Right lobe of liver (tissue), 6 donors: Measurements from ENCODE around the gene BACH2. TPM values are rescaled to one million over a fixed set of nuclear protein-coding genes. Genes with fewer than 3 reads are reported as not detected.
A peak's percentile ranks its signal among the peaks of the same experiment; 100 is the strongest.

ENCODE experiments used
- ATAC-seq, 4 donors: fragments of 200-7000 bp; cut with Tn5 transposase; one replicate each; pipeline ENCODE4 v1.9.1; 2020; ENCODE audit warnings: mild to moderate bottlenecking in 4 of 4, moderate library complexity in 4 of 4
- DNase-seq, 3 donors: peaks; one replicate each; pipeline ENCODE4 v3.0.0-alpha.2; 2020
- H3K27ac ChIP-seq, 3 donors: fragments of 200-600 bp; one replicate each; pipeline ENCODE4 v1.8.0; 2022
- H3K27me3 ChIP-seq, 2 donors: fragments of 200-600 bp; one replicate each; pipeline ENCODE4 v1.8.0; 2022
- H3K36me3 ChIP-seq, 4 donors: fragments of 200-600 bp; sonication (generic) in 1 of 4; one replicate each; pipeline versions ENCODE4 v1.5.1 to v1.8.0; 2017 to 2022; ENCODE audit warnings: control low read depth in 1 of 4
- H3K4me1 ChIP-seq, 4 donors: fragments of 200-600 bp; sonication (generic) in 1 of 4; one replicate each; pipeline versions ENCODE4 v1.5.1 to v1.8.0; 2017 to 2022; ENCODE audit warnings: control low read depth in 1 of 4
- H3K4me3 ChIP-seq, 3 donors: fragments of 200-600 bp; one replicate each; pipeline ENCODE4 v1.8.0; 2022
- H3K9me3 ChIP-seq, 4 donors: fragments of 200-600 bp; sonication (generic) in 1 of 4; one replicate each; pipeline versions ENCODE4 v1.5.1 to v1.8.0; 2017 to 2022; ENCODE audit warnings: control low read depth in 1 of 4
- POLR2A ChIP-seq: fragments of 450-650 bp; IDR thresholded peaks from one replicate; pipeline ENCODE4 v1.6.1; 2017; ENCODE audit warnings: antibody characterized with exemption, mild to moderate bottlenecking
- WGBS: methylation state at CpG from one replicate; pipeline ENCODE4 v1.1.6; 2018; ENCODE audit warnings: low coverage, low lambda C conversion rate; ENCODE audit not compliant: insufficient coverage; ENCODE audit errors: missing lambda C conversion rate; 5-methylcytosine and 5-hydroxymethylcytosine counted together
- intact Hi-C, 2 donors: fragments of 100-400 bp; cut with DNase I; formaldehyde crosslinking; loops; one replicate each; pipeline versions ENCODE4 v1.11.2 to v1.14.1; 2022
- total RNA-seq, 6 experiments: library from RNA; depleted of rRNA in 2 of 6; stranded (reverse); fragments of >200 nt in 2 of 6; fragmentation: NEBNext Ultra II Directional in 3 of 6; extraction: Animal tissue kit (Norgen Biotek cat#: 25700) in 3 of 6; gene quantifications; one replicate each; pipeline versions ENCODE4 v1.1.0 to v1.2.4, GENCODE V29; 2016 to 2023
- TF ChIP-seq, protein P1 (sequence below), 4 donors: fragments of 200-600 bp in 3 of 4; fragments of 450-650 bp in 1 of 4; IDR thresholded peaks; one replicate each; pipeline versions ENCODE4 v1.5.1 to v1.8.0; 2016 to 2022; ENCODE audit warnings: antibody characterized with exemption in 4 of 4, mild to moderate bottlenecking in 2 of 4
- donor health status: DM: no; HTN: yes; CAD: no.
- donor health status: DM: no; HTN: no; CAD: no.
- donor health status: DM: no; HTN: no; CAD: no.
- donor health status: DM: no; HTN: yes; CAD: no.
- donor health status: DM: no; HTN: yes; CAD: no.

BACH2 gene
- total RNA-seq, 6 experiments from 2014 or later, result 2.6 to 12.6 (median 3.1) TPM

DNA sequence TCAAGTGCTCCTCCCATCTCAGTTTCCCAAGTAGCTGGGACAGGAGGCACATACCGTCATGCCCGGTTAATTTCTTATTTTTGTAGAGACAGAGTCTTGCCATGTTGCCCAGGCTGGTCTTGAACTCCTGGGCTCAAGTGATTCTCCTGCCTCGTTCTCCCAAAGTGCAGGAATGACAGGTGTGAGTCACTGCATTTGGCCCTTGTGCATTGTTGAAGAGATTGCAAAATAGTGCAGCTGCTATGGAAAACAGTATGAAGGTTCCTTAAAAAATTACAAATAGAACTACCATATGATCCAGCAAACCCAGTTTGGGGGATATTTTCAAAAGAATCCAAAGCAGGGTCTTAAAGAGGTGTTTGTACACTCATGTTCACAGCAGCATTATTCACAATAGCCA is 333.3 kb downstream of the BACH2 start:
- no peak for DNase-seq
- WGBS, result 86% methylated on average over 3 of the region's 3 CpGs
- no peaks in the 10 kb centered on the region for H3K9me3 ChIP-seq

DNA sequence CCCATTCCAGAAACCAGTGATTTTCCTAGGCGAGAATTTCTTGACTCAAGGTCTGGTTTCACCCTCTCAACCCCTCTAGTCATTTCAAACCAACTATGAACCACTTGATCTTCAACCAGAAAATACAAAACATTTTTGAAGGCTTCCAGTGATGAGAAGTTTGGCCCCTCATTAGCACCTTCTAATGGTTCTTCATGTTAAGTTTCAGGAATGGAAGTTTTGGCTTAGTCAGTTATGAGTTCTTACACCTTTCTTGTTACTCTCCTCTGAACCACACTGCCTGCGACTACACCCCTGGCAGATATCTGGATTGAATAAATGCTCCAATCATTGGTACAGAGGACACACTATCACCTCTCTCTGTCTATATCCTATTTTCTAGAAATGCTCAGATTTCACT is 335.2 kb downstream of the BACH2 start:
- Histone ChIP-seq H3K27ac (no peak overlapping the region), H3K4me1 (peaks cover 0 to 3% (median 2%) of the 10 kb centered on the region in 4 donors), H3K4me3 (no peak overlapping the region), H3K9me3 (no peaks in the 10 kb centered on the region), H3K27me3 (no peaks in the 10 kb centered on the region), H3K36me3 (no peaks in the 10 kb centered on the region)
- TF ChIP-seq, protein P1, sequence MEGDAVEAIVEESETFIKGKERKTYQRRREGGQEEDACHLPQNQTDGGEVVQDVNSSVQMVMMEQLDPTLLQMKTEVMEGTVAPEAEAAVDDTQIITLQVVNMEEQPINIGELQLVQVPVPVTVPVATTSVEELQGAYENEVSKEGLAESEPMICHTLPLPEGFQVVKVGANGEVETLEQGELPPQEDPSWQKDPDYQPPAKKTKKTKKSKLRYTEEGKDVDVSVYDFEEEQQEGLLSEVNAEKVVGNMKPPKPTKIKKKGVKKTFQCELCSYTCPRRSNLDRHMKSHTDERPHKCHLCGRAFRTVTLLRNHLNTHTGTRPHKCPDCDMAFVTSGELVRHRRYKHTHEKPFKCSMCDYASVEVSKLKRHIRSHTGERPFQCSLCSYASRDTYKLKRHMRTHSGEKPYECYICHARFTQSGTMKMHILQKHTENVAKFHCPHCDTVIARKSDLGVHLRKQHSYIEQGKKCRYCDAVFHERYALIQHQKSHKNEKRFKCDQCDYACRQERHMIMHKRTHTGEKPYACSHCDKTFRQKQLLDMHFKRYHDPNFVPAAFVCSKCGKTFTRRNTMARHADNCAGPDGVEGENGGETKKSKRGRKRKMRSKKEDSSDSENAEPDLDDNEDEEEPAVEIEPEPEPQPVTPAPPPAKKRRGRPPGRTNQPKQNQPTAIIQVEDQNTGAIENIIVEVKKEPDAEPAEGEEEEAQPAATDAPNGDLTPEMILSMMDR (IDR thresholded peaks at IDR 0.05), result no peak
- TF ChIP-seq POLR2A, result no peak
- 92% methylated on average over 2 of the region's 2 CpGs for WGBS
- ATAC-seq, result no peak
- no peak for DNase-seq
- intact Hi-C loops, result no loop called here

More for the DNA sequence above, 333.3 kb downstream of the BACH2 start:
- no peaks in the 10 kb centered on the region for H3K27me3 ChIP-seq
- no peaks in the 10 kb centered on the region for H3K4me1 ChIP-seq
- intact Hi-C loops, result no loop called here
- H3K27ac ChIP-seq, result no peak overlapping the region
- no peak for ATAC-seq
- TF ChIP-seq, protein P1 (IDR thresholded peaks at IDR 0.05), result no peak
- no peak for TF ChIP-seq POLR2A
- no peak overlapping the region for H3K4me3 ChIP-seq
- H3K36me3 ChIP-seq, result no peaks in the 10 kb centered on the region

GRCh38 chr6:89959883-89960282 is 336.8 kb downstream of the BACH2 start:
- H3K9me3 ChIP-seq, result no peaks in the 10 kb centered on the region
- intact Hi-C loops, result no loop called here
- TF ChIP-seq, protein P1 (IDR thresholded peaks at IDR 0.05), result no peak
- TF ChIP-seq POLR2A, result no peak
- no peaks in the 10 kb centered on the region for H3K27me3 ChIP-seq
- no peak overlapping the region for H3K27ac ChIP-seq
- ATAC-seq (no peak), DNase-seq (no peak)
- H3K4me3 ChIP-seq, result no peak overlapping the region
- WGBS, result 87% methylated on average over 3 of the region's 6 CpGs
- peaks cover 0 to 12% (median 3%) of the 10 kb centered on the region in 4 donors for H3K4me1 ChIP-seq
- H3K36me3 ChIP-seq, result no peaks in the 10 kb centered on the region

DNA sequence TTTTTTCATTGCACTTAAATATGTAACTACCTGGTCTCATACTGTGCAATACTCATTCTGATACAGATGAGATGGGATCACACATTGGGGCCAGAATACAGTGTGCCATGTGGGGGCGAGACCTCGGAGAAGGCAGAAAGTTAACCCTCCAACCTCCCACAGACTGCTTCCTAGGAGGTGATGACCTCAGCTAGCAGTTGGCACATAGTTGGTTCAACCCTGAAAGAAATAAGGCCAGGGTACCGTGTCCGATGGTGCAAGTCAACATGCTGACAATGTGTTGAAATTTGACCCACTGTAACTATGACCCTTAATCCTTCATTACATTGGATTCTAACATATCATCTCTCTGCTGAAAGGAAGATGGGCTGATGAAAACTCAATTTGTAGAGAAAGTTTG is 340.5 kb downstream of the BACH2 start:
- TF ChIP-seq POLR2A, result no peak
- TF ChIP-seq, protein P1 (IDR thresholded peaks at IDR 0.05), result no peak
- DNase-seq (peak in 1 of 3 donors; percentile 68), ATAC-seq (peak; percentile 79 to 91 (median 83))
- H3K27me3 ChIP-seq, result no peaks in the 10 kb centered on the region
- WGBS, result 21% methylated on average over 4 of the region's 4 CpGs
- no peak overlapping the region for H3K4me3 ChIP-seq
- H3K27ac ChIP-seq, result no peak overlapping the region
- intact Hi-C loops, result no loop called here
- H3K4me1 ChIP-seq, result peaks cover 0 to 12% (median 6%) of the 10 kb centered on the region in 4 donors
- H3K36me3 ChIP-seq, result no peaks in the 10 kb centered on the region
- no peaks in the 10 kb centered on the region for H3K9me3 ChIP-seq

DNA sequence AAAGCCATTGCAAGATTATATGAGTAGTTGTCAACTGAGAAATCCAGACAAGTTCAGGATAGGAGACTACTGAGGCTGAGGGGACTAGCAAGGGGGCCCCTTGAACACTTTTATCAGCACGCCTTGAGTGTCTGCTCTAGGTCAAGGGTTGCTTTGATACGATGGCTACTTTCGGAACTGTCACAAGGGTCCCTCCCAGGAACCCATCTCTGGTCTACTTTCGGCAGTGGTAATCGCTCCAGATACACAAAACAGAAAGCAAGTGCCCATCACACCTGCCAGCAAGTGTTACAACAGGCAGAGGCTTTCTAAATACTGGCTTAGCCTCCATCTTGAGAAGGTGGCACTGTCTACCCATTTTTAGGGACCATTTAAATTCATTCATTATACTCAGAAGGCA is 341.3 kb downstream of the BACH2 start:
- Histone ChIP-seq H3K36me3 (no peaks in the 10 kb centered on the region), H3K4me3 (no peak overlapping the region), H3K9me3 (no peaks in the 10 kb centered on the region), H3K27ac (no peak overlapping the region), H3K4me1 (peaks cover 0 to 12% (median 6%) of the 10 kb centered on the region in 4 donors), H3K27me3 (no peaks in the 10 kb centered on the region)
- 100% methylated on average over 1 of the region's 5 CpGs for WGBS
- TF ChIP-seq, protein P1 (IDR thresholded peaks at IDR 0.05), result no peak
- no peak for TF ChIP-seq POLR2A
- DNase-seq (no peak), ATAC-seq (no peak)
- intact Hi-C loops, result no loop called here
